IPS DF 6.9 (cell line): ENCODE results near the gene ZNF385D.

Experiments used
- DNase-seq: peaks from one replicate; pipeline ENCODE4 v3.0.0-alpha.2; 2013; ENCODE audit warnings: low read depth, low spot score
- H3K27ac ChIP-seq: one replicate; pipeline ENCODE4 v1.5.1; 2013; ENCODE audit warnings: low read length, control low read depth
- H3K27me3 ChIP-seq: 2 replicates; pipeline ENCODE4 v1.6.1; 2013; ENCODE audit warnings: mild to moderate bottlenecking, low read length; ENCODE audit not compliant: control insufficient read depth, insufficient read depth
- H3K36me3 ChIP-seq: 2 replicates; pipeline ENCODE4 v1.6.1; 2013; ENCODE audit warnings: low read length; ENCODE audit not compliant: control insufficient read depth, insufficient read depth
- H3K4me1 ChIP-seq: 2 replicates; pipeline ENCODE4 v1.6.1; 2013; ENCODE audit warnings: low read length; ENCODE audit not compliant: control insufficient read depth, insufficient read depth
- H3K4me3 ChIP-seq: 2 replicates; pipeline ENCODE4 v1.5.1; 2013; ENCODE audit warnings: mild to moderate bottlenecking, low read length
- H3K9me3 ChIP-seq: 2 replicates; pipeline ENCODE4 v1.6.1; 2013; ENCODE audit warnings: low read length, inconsistent platforms; ENCODE audit not compliant: control insufficient read depth, insufficient read depth
- WGBS: extraction: QIAGEN DNeasy Blood & Tissue Kit; methylation state at CpG from one replicate; pipeline ENCODE4 v1.1.7; 2013; ENCODE audit warnings: mixed read lengths, missing lambda C conversion rate; ENCODE audit not compliant: insufficient read length, insufficient coverage; 5-methylcytosine and 5-hydroxymethylcytosine counted together

Gene ZNF385D

DNA sequence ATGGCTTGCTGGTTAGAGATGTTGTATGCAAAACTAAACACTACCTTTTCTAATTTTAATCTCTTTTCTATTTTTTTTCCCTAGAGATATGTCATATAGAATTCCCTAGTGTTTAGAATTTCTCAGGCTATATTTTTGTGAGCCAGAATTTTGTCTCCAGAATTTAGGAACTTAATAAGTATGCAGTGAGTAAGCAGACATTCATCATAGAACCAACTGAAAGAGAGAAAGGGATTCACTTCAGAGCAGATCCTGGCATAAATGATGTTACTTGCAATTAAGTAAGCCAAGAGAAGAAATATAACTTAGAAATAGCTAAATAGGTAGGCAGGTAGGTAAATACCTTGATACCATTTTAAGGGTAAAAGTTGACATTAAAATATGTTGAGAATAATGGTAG is 288.9 kb downstream of the ZNF385D start:
- no peaks in the 10 kb centered on the region for H3K9me3 ChIP-seq
- no peak overlapping the region for H3K27ac ChIP-seq
- DNase-seq, result no peak
- H3K27me3 ChIP-seq, result no peaks in the 10 kb centered on the region
- no peaks in the 10 kb centered on the region for H3K4me1 ChIP-seq
- H3K4me3 ChIP-seq, result no peak overlapping the region
- no peaks in the 10 kb centered on the region for H3K36me3 ChIP-seq

DNA sequence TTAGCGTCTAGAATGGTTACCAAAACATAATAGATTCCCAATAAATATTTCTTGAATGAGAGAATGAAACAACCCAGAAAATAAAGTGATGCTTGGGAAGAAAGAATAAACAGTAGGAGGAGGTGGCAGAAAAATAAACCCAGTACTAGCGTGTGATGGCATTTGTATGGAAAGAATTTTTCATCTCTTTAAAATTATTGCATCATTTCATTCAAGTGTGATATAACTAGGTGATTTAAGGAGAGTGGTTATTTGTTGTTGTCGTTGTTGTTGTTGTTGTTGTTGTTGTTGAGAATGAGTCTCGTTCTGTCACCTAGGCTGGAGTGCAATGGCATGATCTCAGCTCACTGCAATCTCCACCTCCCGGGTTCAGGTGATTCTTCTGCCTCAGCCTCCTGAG is 293.9 kb downstream of the ZNF385D start:
- Histone ChIP-seq H3K27me3 (no peaks in the 10 kb centered on the region), H3K27ac (no peak overlapping the region), H3K4me3 (no peak overlapping the region), H3K4me1 (no peaks in the 10 kb centered on the region), H3K36me3 (no peaks in the 10 kb centered on the region), H3K9me3 (no peaks in the 10 kb centered on the region)
- WGBS, result 100% methylated on average over 1 of the region's 5 CpGs
- DNase-seq, result no peak

DNA sequence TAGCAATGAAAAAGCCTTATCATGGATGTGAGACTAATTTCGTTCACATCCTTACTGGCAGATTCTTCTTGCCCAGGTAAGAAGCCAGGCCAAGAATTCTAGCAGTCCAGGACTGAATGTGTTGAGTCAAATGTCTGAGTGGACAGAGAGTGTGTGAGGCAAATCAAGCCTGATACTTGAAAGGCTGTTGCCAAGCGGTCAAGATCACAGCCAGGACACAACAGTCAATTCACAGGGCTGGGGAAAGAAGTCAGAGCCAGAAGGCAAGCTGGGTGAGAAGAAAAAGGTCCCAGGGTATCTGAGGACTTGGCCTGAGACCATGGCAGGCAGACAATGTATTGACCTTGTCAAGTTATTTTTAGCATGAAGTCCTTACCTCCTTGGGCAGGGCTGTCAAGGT is 301.3 kb downstream of the ZNF385D start:
- H3K27me3 ChIP-seq, result no peaks in the 10 kb centered on the region
- no peaks in the 10 kb centered on the region for H3K9me3 ChIP-seq
- H3K27ac ChIP-seq, result no peak overlapping the region
- DNase-seq, result no peak
- WGBS, result no CpG with 5 or more reads among the region's 2 CpGs
- no peaks in the 10 kb centered on the region for H3K4me1 ChIP-seq
- no peak overlapping the region for H3K4me3 ChIP-seq
- no peaks in the 10 kb centered on the region for H3K36me3 ChIP-seq

DNA sequence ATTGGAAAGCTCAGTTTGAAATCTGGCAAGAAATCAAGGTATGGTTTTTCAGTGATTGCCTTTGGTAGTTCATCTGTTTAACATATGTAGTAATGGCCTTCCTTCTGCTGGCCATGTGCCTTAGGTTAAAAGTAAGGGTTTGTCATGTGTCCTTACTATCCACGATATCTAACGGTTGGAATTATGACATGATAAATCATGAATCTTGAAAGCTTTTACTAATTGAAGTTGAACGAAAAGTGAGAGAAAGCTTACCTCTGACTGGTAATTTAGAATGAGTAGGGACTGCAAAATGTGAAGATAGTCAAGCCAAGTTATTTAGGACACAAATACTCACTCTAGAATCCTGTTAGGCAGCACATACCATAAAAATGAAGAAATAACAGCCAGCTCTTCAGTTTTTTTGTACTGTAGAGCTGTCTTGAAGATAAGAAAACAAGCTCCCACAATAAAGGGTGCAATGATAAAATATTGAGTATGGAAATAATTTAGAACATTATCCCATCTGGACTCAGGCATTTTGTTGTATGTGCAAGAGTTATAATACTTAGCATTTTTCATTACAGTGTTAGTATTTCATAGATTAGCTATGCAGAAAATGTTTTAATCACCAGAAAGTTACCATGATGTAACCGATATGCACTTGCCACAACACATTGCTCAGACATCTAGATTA is 303.4 kb downstream of the ZNF385D start:
- Histone ChIP-seq H3K4me1 (no peaks in the 10 kb centered on the region), H3K9me3 (no peaks in the 10 kb centered on the region), H3K27ac (no peak overlapping the region), H3K4me3 (no peak overlapping the region), H3K27me3 (no peaks in the 10 kb centered on the region), H3K36me3 (no peaks in the 10 kb centered on the region)
- WGBS, result no CpG with 5 or more reads among the region's 4 CpGs
- no peak for DNase-seq

DNA sequence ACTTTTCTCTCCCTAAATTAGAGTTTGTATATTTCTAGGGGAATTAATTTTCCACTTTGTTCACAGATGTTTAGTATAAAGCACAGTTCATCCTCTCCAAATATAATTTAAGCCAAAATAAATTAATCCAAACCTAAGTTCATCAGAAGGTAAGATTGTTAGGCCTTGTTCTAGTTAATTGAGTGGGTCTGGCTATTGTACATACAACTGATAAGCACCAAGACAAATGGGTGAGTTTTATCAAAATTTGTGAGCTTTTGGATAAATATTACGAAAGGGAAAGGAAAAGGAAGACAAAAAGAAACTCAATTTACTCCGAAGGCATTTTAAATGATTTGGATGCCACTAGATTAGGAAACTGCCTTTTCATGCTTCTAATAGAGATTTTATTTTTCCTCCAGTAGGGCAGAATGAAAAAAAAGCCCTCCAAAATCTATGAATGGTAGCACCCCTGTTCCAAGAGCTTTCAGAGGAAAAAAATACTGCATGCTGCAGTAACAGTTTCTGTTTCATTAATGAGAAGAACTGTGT is 304.0 kb downstream of the ZNF385D start:
- no peak overlapping the region for H3K27ac ChIP-seq
- H3K27me3 ChIP-seq, result no peaks in the 10 kb centered on the region
- H3K9me3 ChIP-seq, result no peaks in the 10 kb centered on the region
- H3K4me3 ChIP-seq, result no peak overlapping the region
- H3K36me3 ChIP-seq, result no peaks in the 10 kb centered on the region
- DNase-seq, result no peak
- no CpG with 5 or more reads among the region's 2 CpGs for WGBS
- H3K4me1 ChIP-seq, result no peaks in the 10 kb centered on the region

DNA sequence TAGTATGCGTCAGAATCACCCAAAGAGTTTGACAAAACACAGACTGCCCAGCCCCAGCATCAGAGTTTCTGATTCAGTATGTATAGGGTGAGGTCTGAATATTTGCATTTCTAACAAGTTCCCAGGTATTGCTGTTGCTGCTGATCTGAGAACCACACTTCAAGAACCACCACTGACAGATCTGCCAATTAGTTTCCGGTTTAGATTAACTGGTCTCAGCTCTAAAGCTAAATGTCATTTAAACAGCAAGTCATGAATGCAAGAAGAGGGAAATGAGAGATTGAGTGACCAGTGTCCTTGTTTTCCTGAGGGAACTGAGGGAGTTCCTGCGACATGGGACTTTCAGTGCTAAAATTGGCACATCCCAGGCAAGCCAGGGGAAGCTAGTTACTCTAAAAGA is 305.0 kb downstream of the ZNF385D start:
- H3K36me3 ChIP-seq, result no peaks in the 10 kb centered on the region
- H3K27ac ChIP-seq, result no peak overlapping the region
- H3K27me3 ChIP-seq, result no peaks in the 10 kb centered on the region
- no peaks in the 10 kb centered on the region for H3K9me3 ChIP-seq
- no CpG with 5 or more reads among the region's 3 CpGs for WGBS
- H3K4me3 ChIP-seq, result no peak overlapping the region
- no peaks in the 10 kb centered on the region for H3K4me1 ChIP-seq
- DNase-seq, result no peak

DNA sequence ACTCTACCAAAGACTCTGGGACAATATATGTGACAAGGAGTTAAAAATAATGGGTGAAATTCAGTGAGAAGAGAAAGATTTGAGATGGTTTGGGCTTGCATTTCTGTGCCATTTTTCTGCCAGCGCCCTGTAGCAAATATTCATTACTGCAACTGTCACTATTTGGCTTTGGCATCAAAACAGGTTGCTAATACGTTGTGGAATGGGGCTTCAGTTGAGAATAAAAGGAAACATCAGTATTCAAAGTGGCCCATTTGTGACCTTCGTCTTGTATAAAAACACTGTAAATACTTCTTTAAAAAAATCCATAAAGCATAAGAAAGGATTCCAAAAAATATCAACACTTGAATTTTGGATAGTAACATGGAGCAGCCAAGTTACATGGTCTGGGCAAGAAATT is 309.2 kb downstream of the ZNF385D start:
- H3K4me3 ChIP-seq, result no peak overlapping the region
- no CpG with 5 or more reads among the region's 3 CpGs for WGBS
- no peak for DNase-seq
- no peak overlapping the region for H3K27ac ChIP-seq
- no peaks in the 10 kb centered on the region for H3K4me1 ChIP-seq
- no peaks in the 10 kb centered on the region for H3K36me3 ChIP-seq
- H3K27me3 ChIP-seq, result no peaks in the 10 kb centered on the region
- H3K9me3 ChIP-seq, result no peaks in the 10 kb centered on the region

DNA sequence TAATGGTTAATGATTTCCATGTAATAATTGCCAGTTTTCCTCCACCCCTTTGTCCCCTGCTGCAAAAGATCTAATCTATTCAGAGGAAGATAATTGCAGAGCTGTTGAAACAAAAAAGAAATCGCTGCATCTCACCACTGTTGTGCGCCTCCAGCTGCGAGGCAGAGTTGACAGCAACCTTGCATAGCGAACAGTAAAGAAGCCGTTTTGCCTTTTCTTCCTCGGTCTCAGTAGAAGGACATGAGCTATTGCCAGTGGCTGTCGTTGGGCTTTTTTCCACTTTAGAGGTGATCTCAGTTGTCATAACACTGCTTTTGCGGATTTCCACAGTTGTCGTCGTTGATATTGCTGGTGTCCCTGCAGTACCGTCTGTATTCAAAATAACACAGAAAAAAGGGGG is 314.2 kb downstream of the ZNF385D start:
- no peaks in the 10 kb centered on the region for H3K36me3 ChIP-seq
- H3K27ac ChIP-seq, result no peak overlapping the region
- no peak overlapping the region for H3K4me3 ChIP-seq
- no CpG with 5 or more reads among the region's 11 CpGs for WGBS
- no peaks in the 10 kb centered on the region for H3K9me3 ChIP-seq
- H3K4me1 ChIP-seq, result no peaks in the 10 kb centered on the region
- DNase-seq, result no peak
- no peaks in the 10 kb centered on the region for H3K27me3 ChIP-seq

DNA sequence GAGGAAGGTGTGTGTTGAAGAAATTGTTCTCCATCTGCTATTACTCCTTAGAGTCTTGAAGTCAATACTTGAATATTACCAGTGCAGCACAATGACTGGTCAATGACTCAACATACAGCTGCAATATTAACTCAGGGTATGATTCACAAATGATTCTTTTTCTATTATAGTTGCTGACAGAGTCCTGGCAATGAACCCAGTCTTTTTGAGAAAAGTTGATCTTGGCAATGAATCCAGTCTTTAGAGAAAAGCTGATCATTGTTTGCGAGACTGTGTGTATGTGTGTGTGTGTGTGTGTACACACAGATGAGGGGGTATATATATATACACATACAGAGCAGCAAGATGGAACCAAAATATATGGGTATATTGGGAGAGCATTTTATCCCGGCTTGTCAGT is 315.1 kb downstream of the ZNF385D start:
- Histone ChIP-seq H3K27me3 (no peaks in the 10 kb centered on the region), H3K27ac (no peak overlapping the region), H3K4me3 (no peak overlapping the region), H3K36me3 (no peaks in the 10 kb centered on the region), H3K9me3 (no peaks in the 10 kb centered on the region), H3K4me1 (no peaks in the 10 kb centered on the region)
- whole genome bisulfite sequencing, result no CpG with 5 or more reads among the region's 2 CpGs
- DNase-seq, result no peak

DNA sequence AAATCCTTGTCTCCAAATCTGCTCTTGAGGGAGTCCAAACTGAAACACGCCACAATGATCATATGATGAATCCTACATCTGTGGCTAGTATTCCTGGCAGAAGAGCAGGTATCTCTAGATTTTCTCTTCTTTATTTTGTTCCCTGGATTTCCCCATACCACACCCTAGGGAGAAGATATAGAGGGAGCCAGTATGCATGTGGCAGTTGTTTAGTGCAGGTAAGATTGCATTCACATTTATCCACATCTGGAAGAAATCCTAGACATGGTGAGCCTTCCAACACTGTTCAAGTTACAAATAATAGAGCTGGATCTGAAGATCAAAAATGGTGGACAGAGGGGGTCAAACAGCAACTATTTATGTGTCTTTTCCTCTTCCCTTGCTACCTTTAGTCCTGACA is 316.7 kb downstream of the ZNF385D start:
- H3K4me3 ChIP-seq, result no peak overlapping the region
- no peaks in the 10 kb centered on the region for H3K4me1 ChIP-seq
- no CpG with 5 or more reads among the region's 1 CpG for WGBS
- no peaks in the 10 kb centered on the region for H3K27me3 ChIP-seq
- no peaks in the 10 kb centered on the region for H3K36me3 ChIP-seq
- no peaks in the 10 kb centered on the region for H3K9me3 ChIP-seq
- DNase-seq, result no peak
- no peak overlapping the region for H3K27ac ChIP-seq

DNA sequence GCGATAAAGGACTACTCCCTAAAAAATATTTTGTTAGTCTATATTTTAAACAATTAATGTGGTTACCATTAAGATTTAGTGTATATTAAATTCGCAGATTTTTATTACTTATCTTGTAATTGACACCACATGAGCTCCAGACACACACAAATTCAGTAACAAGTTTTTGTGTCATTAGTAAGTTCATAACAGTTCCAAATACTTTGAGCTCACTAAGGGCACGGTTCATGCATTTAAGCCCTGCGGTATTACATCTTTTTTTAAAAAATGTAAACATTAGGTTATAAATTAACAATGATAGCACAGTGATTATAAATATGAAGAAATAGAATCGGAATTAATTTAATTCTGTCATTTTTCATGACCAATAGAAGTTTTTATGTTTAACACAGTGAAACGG is 317.3 kb downstream of the ZNF385D start:
- no peaks in the 10 kb centered on the region for H3K4me1 ChIP-seq
- H3K27me3 ChIP-seq, result no peaks in the 10 kb centered on the region
- DNase-seq, result no peak
- no peaks in the 10 kb centered on the region for H3K9me3 ChIP-seq
- no peak overlapping the region for H3K4me3 ChIP-seq
- 100% methylated on average over 1 of the region's 6 CpGs for WGBS
- H3K27ac ChIP-seq, result no peak overlapping the region
- H3K36me3 ChIP-seq, result no peaks in the 10 kb centered on the region
